ENCODE measurements around the gene CAP1. TPM values are rescaled to one million over a fixed set of nuclear protein-coding genes. Genes with fewer than 3 reads are reported as not detected.
"Not testable (repeated sequence)": the region's sequence is repeated elsewhere in the genome, so short reads cannot be mapped to it uniquely, and the experiment has no call there.

Gene CAP1
- total RNA-seq, 4 donors from 2014 or later: 412 to 468 (median 442) TPM

DNA sequence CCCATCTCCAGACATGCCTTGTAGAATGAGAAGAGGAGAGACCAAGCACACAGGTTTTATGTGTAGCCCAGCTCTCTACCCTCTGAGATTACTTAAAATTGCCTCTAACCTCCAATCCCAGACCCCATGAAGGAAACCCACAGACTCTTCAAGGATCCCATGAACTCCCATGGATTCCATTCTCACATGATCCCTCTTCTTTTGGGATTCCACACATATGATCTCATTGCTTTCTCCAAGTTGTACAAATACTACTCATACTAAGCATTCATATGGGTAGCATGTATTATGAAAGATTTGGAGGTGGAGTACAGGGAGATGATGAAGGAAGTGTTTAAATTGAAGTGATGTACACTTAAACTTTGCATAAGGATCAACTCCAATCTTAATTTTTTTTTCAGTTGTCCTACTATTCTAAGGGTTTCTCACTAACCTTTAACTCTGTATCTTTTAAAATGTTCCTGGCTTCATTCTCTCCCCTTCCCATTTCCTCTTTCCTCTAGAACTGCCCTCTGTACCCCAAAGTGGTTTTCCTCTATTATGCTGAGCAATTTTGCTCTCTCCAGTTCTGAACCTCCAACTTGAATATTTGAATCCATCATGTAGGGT lies 44.0 kb upstream of the CAP1 start:
- TF ChIP-seq, protein P1, sequence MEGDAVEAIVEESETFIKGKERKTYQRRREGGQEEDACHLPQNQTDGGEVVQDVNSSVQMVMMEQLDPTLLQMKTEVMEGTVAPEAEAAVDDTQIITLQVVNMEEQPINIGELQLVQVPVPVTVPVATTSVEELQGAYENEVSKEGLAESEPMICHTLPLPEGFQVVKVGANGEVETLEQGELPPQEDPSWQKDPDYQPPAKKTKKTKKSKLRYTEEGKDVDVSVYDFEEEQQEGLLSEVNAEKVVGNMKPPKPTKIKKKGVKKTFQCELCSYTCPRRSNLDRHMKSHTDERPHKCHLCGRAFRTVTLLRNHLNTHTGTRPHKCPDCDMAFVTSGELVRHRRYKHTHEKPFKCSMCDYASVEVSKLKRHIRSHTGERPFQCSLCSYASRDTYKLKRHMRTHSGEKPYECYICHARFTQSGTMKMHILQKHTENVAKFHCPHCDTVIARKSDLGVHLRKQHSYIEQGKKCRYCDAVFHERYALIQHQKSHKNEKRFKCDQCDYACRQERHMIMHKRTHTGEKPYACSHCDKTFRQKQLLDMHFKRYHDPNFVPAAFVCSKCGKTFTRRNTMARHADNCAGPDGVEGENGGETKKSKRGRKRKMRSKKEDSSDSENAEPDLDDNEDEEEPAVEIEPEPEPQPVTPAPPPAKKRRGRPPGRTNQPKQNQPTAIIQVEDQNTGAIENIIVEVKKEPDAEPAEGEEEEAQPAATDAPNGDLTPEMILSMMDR (IDR thresholded peaks at IDR 0.05): no peak
- no peak for TF ChIP-seq POLR2AphosphoS5 (IDR thresholded peaks at IDR 0.05)
- no peak for TF ChIP-seq EP300 (IDR thresholded peaks at IDR 0.05)
- no peak for TF ChIP-seq POLR2A (IDR thresholded peaks at IDR 0.05; ENCODE audit: low read depth)

DNA sequence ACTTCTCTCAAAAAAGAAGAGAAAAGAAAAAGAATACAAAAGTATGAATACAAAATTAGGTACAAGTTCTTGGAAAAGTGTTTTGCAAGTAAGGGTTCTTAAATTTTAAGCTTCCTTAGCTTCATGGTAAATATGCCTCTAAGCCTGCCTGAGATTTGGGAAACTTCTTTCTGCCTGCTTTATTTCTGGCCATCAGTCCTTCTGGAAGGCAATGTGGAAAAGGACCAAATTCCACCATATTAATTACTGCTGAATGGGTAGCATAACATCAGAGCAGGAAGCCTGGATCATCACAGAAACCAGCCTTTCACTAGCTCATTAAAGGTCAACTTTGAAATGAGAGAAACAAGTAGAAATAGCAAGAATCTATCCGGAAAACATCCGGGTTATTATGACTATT lies 39.1 kb upstream of the CAP1 start:
- Histone ChIP-seq H3K36me3 (no peaks in the 10 kb centered on the region), H3K4me1 (peaks cover 0 to 5% (median 0%) of the 10 kb centered on the region in 4 donors), H3K27me3 (no peaks in the 10 kb centered on the region), H3K4me3 (no peak overlapping the region), H3K27ac (replicated peaks in 1 of 4) (no peak overlapping the region), H3K9me3 (no peaks in the 10 kb centered on the region)
- intact Hi-C loops (cut with DNase I): no loop called here
- DNase-seq (ENCODE audit: extremely low spot score): no peak
- TF ChIP-seq, protein P1 (IDR thresholded peaks at IDR 0.05): no peak
- TF ChIP-seq EP300 (IDR thresholded peaks at IDR 0.05) (no peak), POLR2AphosphoS5 (IDR thresholded peaks at IDR 0.05) (no peak), POLR2A (IDR thresholded peaks at IDR 0.05; ENCODE audit: low read depth) (no peak)
- 79% methylated on average over 2 of the region's 2 CpGs for WGBS

More for the DNA sequence above, 44.0 kb upstream of the CAP1 start:
- no peaks in the 10 kb centered on the region for H3K9me3 ChIP-seq
- no peaks in the 10 kb centered on the region for H3K36me3 ChIP-seq
- H3K27ac ChIP-seq (replicated peaks in 1 of 4): no peak overlapping the region
- H3K4me1 ChIP-seq: no peaks in the 10 kb centered on the region
- DNase-seq (ENCODE audit: extremely low spot score): no peak
- no peaks in the 10 kb centered on the region for H3K27me3 ChIP-seq
- intact Hi-C loops (cut with DNase I): no loop called here
- H3K4me3 ChIP-seq: no peak overlapping the region

DNA sequence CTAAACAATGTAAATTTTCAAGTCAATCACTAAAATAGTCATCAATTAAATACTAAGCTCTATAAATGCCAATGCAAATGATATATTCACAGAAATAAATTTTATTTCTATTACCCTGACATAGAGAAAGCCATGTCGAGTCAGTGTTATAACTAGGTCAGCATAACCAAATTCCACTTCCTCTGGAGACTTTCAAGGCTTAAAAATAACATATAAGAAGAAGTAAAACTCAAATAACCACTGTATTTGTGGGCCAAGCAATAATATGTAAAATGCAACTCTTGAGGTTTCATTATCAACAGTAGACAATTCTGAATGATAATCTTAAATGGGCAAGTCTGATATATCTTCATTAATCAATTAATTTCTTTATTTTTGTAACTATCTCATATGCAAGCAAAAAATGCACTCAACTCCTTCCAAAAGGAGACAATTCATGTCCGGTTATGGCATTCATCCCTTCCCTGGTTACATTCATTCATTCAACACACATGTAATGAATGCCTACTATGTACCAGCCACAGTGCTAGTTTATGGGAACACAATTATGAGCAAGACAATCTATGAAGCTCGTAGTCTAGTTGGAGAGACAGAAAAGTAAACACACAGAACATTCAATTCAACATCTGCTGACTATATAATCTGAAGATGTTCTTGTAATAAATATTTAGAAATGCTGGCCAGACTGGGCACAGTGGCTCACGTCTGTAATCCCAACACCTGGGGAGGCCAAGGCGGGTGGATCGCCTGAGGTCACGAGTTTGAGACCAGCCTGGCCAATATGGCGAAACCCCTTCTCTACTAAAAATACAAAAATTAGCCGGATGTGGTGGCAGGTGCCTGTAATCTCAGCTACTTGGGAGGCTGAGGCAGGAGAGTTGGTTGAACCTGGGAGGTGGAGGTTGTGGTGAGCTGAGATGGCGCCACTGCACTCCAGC lies 37.1 kb upstream of the CAP1 start:
- no peak for TF ChIP-seq POLR2A (IDR thresholded peaks at IDR 0.05; ENCODE audit: low read depth)
- TF ChIP-seq POLR2AphosphoS5 (IDR thresholded peaks at IDR 0.05): no peak
- TF ChIP-seq EP300 (IDR thresholded peaks at IDR 0.05): no peak
- TF ChIP-seq, protein P1 (IDR thresholded peaks at IDR 0.05): no peak
- peaks cover 0 to 5% (median 0%) of the 10 kb centered on the region in 4 donors for H3K4me1 ChIP-seq
- no peak overlapping the region for H3K4me3 ChIP-seq
- WGBS: 73% methylated on average over 10 of the region's 10 CpGs
- no peaks in the 10 kb centered on the region for H3K27me3 ChIP-seq
- no peaks in the 10 kb centered on the region for H3K9me3 ChIP-seq
- H3K36me3 ChIP-seq: no peaks in the 10 kb centered on the region
- no peak for DNase-seq (ENCODE audit: extremely low spot score)
- H3K27ac ChIP-seq (replicated peaks in 1 of 4): no peak overlapping the region
- intact Hi-C loops (cut with DNase I): no loop called here

DNA sequence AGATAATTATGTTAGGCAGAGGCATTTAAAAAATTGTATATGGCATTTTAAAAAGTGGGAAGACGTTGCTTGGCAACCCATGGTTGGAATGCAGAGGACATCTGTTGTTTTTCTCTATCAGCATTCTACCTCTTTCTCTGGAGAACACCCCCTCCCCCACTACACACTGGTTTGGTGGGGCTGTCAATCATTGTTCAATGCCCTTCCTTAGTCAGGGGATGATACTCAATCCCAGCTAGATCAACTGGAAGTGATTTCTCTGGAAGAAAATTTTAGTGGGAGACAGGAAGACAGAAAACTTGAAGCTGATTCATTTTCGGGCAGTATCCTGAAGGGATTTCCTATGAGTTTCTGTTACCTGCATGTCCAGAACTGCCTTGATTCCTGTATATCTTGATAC lies 35.7 kb upstream of the CAP1 start:
- intact Hi-C loops (cut with DNase I): no loop called here
- H3K36me3 ChIP-seq: no peaks in the 10 kb centered on the region
- H3K27ac ChIP-seq (replicated peaks in 1 of 4): no peak overlapping the region
- TF ChIP-seq POLR2A (IDR thresholded peaks at IDR 0.05; ENCODE audit: low read depth) (no peak), EP300 (IDR thresholded peaks at IDR 0.05) (no peak), POLR2AphosphoS5 (IDR thresholded peaks at IDR 0.05) (no peak)
- TF ChIP-seq, protein P1 (IDR thresholded peaks at IDR 0.05): no peak
- peaks cover 0 to 5% (median 0%) of the 10 kb centered on the region in 4 donors for H3K4me1 ChIP-seq
- no peaks in the 10 kb centered on the region for H3K27me3 ChIP-seq
- WGBS: 49% methylated on average over 2 of the region's 2 CpGs
- no peaks in the 10 kb centered on the region for H3K9me3 ChIP-seq
- DNase-seq (ENCODE audit: extremely low spot score): no peak
- H3K4me3 ChIP-seq: no peak overlapping the region

DNA sequence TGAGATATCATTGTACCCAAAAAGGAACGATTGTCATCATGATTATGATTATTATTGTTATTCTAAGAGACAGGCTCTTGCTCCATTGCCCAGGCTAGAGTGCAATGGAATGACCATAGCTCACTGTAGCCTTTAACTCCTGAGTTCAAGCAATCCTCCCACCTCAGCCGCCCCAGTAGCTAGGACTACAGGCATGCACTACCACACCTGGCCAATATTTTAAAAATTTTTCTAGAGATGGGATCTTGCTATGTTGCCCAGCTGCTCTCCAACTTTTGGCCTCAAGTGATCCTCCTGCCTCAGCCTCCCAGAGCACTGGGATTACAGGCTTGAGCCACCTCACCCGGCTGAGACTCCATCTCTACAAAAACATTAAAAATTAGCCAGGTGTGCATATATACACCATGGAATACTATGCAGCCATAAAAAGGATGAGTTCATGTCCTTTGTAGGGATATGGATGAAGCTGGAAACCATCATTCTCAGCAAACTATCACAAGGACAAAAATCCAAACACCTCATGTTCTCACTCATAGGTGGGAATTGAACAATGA lies 33.0 kb upstream of the CAP1 start:
- H3K9me3 ChIP-seq; intact Hi-C loops (cut with DNase I); H3K4me3 ChIP-seq; H3K4me1 ChIP-seq; H3K27ac ChIP-seq (replicated peaks in 1 of 4); H3K36me3 ChIP-seq; H3K27me3 ChIP-seq; DNase-seq (ENCODE audit: extremely low spot score): not testable (repeated sequence)
- WGBS: 87% methylated on average over 3 of the region's 3 CpGs

Measured in esophagus muscularis mucosa (tissue), 4 donors.